K562 (cell line): ENCODE results near the gene CMBL. TPM values are rescaled to one million over a fixed set of nuclear protein-coding genes. Genes with fewer than 3 reads are reported as not detected.

ENCODE experiments used
- ARID3A ChIP-seq: IDR thresholded peaks from 2 replicates; pipeline ENCODE4 v1.6.1; 2012; ENCODE audit warnings: low read depth, low read length, improper control_type of control experiment, borderline replicate concordance
- CHAMP1 ChIP-seq: fragments of 450-650 bp; IDR thresholded peaks from 2 replicates; pipeline ENCODE4 v1.6.1; 2016; ENCODE audit warnings: mild to moderate bottlenecking
- E2F3 ChIP-seq: fragments of 250-450 bp; sonication (Bioruptor Pico); IDR thresholded peaks from 2 replicates; pipeline ENCODE4 v1.4.0; 2020; ENCODE audit warnings: mild to moderate bottlenecking
- KDM2B ChIP-seq: fragments of 250-450 bp; sonication (Bioruptor Pico); IDR thresholded peaks from 2 replicates; pipeline ENCODE4 v1.8.0; 2021; ENCODE audit warnings: mild to moderate bottlenecking, moderate library complexity
- MAZ ChIP-seq, 2 experiments: fragments of 450-650 bp in 1 of 2; sonication (generic) in 1 of 2; formaldehyde crosslinking; IDR thresholded peaks in 1 of 2; conservative IDR thresholded peaks in 1 of 2; 2 replicates each; pipeline versions ENCODE4 v1.4.0 to v1.5.0; 2020; ENCODE audit warnings: mild to moderate bottlenecking in 1 of 2, missing genetic modification reagents in 1 of 2
- NFIC ChIP-seq: fragments of 450-650 bp; IDR thresholded peaks from 2 replicates; pipeline ENCODE4 v1.6.1; 2017; ENCODE audit warnings: mild to moderate bottlenecking, inconsistent platforms
- PATZ1 ChIP-seq: fragments of 250-450 bp; sonication (Bioruptor Pico); IDR thresholded peaks from 2 replicates; pipeline ENCODE4 v1.5.0; 2020; ENCODE audit warnings: mild to moderate bottlenecking, borderline replicate concordance
- PHB2 ChIP-seq: fragments of 450-650 bp; IDR thresholded peaks from 2 replicates; pipeline ENCODE4 v1.6.1; 2017; ENCODE audit warnings: low read depth
- POLR2A ChIP-seq: fragments of 450-650 bp; conservative IDR thresholded peaks from 2 replicates; pipeline ENCODE4 v1.6.1; 2016
- PURB ChIP-seq: sonication (generic); formaldehyde crosslinking; IDR thresholded peaks from 2 replicates; pipeline ENCODE4 v1.9.0; 2021; ENCODE audit warnings: low read depth, mild to moderate bottlenecking, missing genetic modification reagents
- SREBF1 ChIP-seq: fragments of 150-350 bp; IDR thresholded peaks from 2 replicates; pipeline ENCODE4 v1.6.1; 2014; ENCODE audit warnings: antibody characterized with exemption, low read depth, low read length, borderline replicate concordance
- STAT5B ChIP-seq: fragments of 250-450 bp; sonication (Bioruptor Pico); IDR thresholded peaks from 2 replicates; pipeline ENCODE4 v1.8.0; 2021; ENCODE audit warnings: mild to moderate bottlenecking, inconsistent platforms
- TFAP4 ChIP-seq: sonication (generic); formaldehyde crosslinking; IDR thresholded peaks from 2 replicates; pipeline ENCODE4 v1.8.0; 2022; ENCODE audit warnings: missing genetic modification reagents, mild to moderate bottlenecking, moderate library complexity, borderline replicate concordance
- U2AF1 ChIP-seq: fragments of 200-400 bp; formaldehyde crosslinking; optimal IDR thresholded peaks from 2 replicates; pipeline ENCODE3; 2017; ENCODE audit warnings: mild to moderate bottlenecking, low read depth, low read length, moderate library complexity
- ZBTB33 ChIP-seq: sonication (generic); formaldehyde crosslinking; IDR thresholded peaks from 2 replicates; pipeline ENCODE4 v1.8.1; 2023; ENCODE audit warnings: mild to moderate bottlenecking, missing genetic modification reagents
- ZBTB43 ChIP-seq: sonication (generic); formaldehyde crosslinking; IDR thresholded peaks from 2 replicates; pipeline ENCODE4 v1.8.0; 2023; ENCODE audit warnings: mild to moderate bottlenecking, missing genetic modification reagents
- ZNF347 ChIP-seq: fragments of 450-650 bp; formaldehyde crosslinking; IDR thresholded peaks from 2 replicates; pipeline ENCODE4 v1.4.0; 2020; ENCODE audit warnings: low read depth, mild to moderate bottlenecking, moderate library complexity
- polyA plus RNA-seq, 8 experiments: library from polyadenylated mRNA; depleted of rRNA in 4 of 8; stranded (reverse) in 5 of 8; unstranded in 3 of 8; fragments of >200 nt; fragmentation: Nextera tagmentation in 2 of 8; fragmentation: Illumina TruSeq in 1 of 8; extraction: Ambion mirVana in 2 of 8; extraction: Trizol in 1 of 8; gene quantifications; 2 replicates each; pipeline versions ENCODE4 v1.2.1 to v1.2.3, GENCODE V29; 2011 to 2014; ENCODE audit warnings: inconsistent platforms in 1 of 8, missing spikeins in 1 of 8
- total RNA-seq, 7 experiments: library from RNA; depleted of rRNA in 6 of 7; stranded (reverse); fragments of >200 nt in 6 of 7; fragmentation: Illumina TruSeq in 2 of 7; extraction: Trizol in 2 of 7; gene quantifications; 2 replicates each; pipeline versions ENCODE4 v1.2.1 to v1.2.3, GENCODE V29; 2011 to 2021; ENCODE audit warnings: low replicate concordance in 1 of 7

The CMBL gene
- total and polyA plus RNA-seq, 9 of the 15 experiments (the other 6 are each of a cell fraction or from before 2014, with no cell fraction given): 22.6 to 192 (median 71.1) TPM

GRCh38 chr5:10319202-10319851, 11.6 kb upstream of the CMBL start (continued):
- TF ChIP-seq ARID3A (peak; percentile 77; the same call in 1 of the 2 replicates), POLR2A (peak; percentile 54; the same call in 1 of the 2 replicates), PHB2 (no peak), MAZ (CRISPR knock-in tag; conservative IDR thresholded peaks at IDR 0.05 in 1 of 2, IDR thresholded peaks at IDR 0.05 in 1 of 2) (peak in 1 of 2 experiments; percentile 69; a peak in 3 of 4 replicates), SREBF1 (no peak), KDM2B (CRISPR knock-in tag) (no peak), STAT5B (CRISPR knock-in tag) (no peak), ZBTB43 (CRISPR knock-in tag) (no peak), TFAP4 (CRISPR knock-in tag) (peak; percentile 63; the same call in 1 of the 2 replicates), PURB (CRISPR knock-in tag) (no peak), PATZ1 (CRISPR knock-in tag) (no peak), CHAMP1 (peak; percentile 68; the same call in 1 of the 2 replicates), E2F3 (CRISPR knock-in tag) (no peak), ZNF347 (CRISPR knock-in tag) (no peak), U2AF1 (no peak), ZBTB33 (CRISPR knock-in tag) (no peak), NFIC (peak; percentile 70)
